Measurements from ENCODE around the gene CHIC2. TPM values are rescaled to one million over a fixed set of nuclear protein-coding genes. Genes with fewer than 3 reads are reported as not detected.
A peak's percentile ranks its signal among the peaks of the same experiment; 100 is the strongest.

The CHIC2 gene
- total and polyA plus RNA-seq, 8 donors, result 3.9 to 11.5 (median 7.0) TPM

DNA sequence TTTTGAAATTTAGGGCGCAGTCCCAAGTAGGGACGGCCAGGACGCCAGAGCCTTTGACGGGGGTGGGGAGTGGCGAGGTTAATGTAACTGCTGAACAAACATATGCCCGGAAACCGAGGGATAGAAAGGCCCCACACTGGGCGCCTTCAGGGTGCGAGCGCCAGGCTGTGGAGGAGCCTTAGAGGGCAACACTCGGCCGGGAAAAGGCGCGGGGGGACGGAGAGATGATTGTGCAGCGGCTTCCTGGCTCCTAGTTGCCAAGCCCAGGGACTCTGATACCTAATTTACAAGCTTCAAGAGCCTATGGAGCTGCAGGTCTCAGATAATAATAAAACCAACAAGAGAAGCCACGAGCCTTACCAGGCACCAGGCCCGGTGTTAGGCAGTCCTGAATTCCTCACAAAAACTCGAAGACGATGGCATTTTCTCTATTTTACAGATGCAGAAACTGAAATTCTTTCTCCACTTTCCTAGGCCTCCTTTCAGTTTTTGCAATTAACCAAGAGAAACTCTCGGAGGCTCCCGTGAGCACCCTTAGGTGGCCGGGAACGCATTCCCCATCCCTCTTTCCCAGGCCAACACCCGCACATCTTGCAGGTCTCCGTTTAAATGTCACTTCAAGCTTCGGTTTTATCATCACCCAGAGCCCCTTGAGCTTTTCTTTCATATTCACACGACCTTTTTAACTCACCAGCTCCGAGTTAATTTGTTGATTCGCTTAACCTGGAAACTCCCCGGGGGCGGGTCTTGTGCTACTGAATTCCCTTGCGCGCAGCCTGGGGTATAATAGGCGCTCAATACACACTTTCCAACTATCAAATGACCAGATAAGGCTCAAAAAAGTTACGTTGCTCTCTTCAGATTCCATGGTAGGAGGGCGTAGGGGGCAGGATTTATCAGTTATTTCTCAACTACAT, 29.2 kb upstream of the CHIC2 start:
- intact Hi-C loops (cut with DNase I), result no loop called here
- H3K4me1 ChIP-seq, result peaks cover 0 to 7% (median 4%) of the 10 kb centered on the region in 3 donors
- no peak overlapping the region for H3K27ac ChIP-seq
- no peaks in the 10 kb centered on the region for H3K9me3 ChIP-seq
- peaks cover 0 to 52% (median 5%) of the 10 kb centered on the region in 4 donors for H3K27me3 ChIP-seq
- no peak for TF ChIP-seq CTCF (IDR thresholded peaks at IDR 0.05)
- WGBS, 2 donors, result 21 to 27% methylated on average over 37 of the region's 37 CpGs
- H3K4me3 ChIP-seq, result no peak overlapping the region
- ATAC-seq, result no peak
- no peak for FAIRE-seq
- no peak for DNase-seq
- no peaks in the 10 kb centered on the region for H3K36me3 ChIP-seq

GRCh38 chr4:54092405-54093323, 28.3 kb upstream of the CHIC2 start:
- Histone ChIP-seq H3K27ac (no peak overlapping the region), H3K4me1 (peaks cover 0 to 7% (median 4%) of the 10 kb centered on the region in 3 donors), H3K4me3 (peak overlapping the region; percentile 13 to 54 (median 33)), H3K36me3 (no peaks in the 10 kb centered on the region), H3K27me3 (peaks cover 0 to 49% (median 2%) of the 10 kb centered on the region in 4 donors), H3K9me3 (no peaks in the 10 kb centered on the region)
- intact Hi-C loops (cut with DNase I), result no loop called here
- FAIRE-seq, result no peak
- TF ChIP-seq CTCF (IDR thresholded peaks at IDR 0.05), result no peak
- 16 to 18% methylated on average over 13 of the region's 13 CpGs for WGBS, 2 donors
- ATAC-seq, result no peak
- no peak for DNase-seq

DNA sequence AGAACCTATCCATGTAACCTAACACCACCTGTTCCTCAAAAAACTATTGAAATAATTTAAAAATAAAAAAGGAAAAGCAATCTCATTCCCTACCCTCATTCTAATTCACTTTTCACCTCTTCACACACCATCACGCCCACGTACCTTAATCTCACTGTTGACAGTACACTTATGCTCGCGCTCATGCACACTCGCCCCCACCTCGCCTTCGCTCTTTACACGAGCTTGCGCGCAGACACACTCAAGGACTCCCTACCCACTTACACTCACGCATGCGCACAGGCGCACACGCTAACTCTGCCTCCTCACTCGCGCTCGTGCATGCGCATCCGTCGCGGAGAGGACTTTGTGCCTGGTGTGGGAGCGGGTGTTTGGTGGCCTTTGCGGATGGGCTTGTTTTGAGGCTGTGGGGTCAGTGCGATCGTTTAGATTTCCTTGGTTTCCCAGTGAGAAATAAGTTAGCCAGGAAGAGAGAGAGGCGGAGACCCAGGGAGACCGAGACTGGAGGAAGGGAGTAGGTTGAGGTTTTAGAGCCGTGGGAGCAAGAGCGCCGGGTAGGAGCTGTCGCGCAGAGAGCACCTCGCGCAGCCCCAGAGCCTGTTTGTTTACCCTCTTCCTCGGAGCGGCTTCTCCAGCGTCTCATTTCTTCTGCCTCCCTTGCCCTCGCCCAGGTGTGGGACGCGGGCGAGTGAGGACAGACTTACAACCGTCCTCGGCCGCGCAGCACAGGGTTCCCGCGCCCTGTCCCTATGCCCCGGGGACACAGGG, 27.4 kb upstream of the CHIC2 start:
- Histone ChIP-seq H3K9me3 (no peaks in the 10 kb centered on the region), H3K4me1 (peaks cover 0 to 7% (median 4%) of the 10 kb centered on the region in 3 donors), H3K27ac (no peak overlapping the region), H3K27me3 (peaks cover 0 to 43% (median 2%) of the 10 kb centered on the region in 4 donors), H3K4me3 (peak overlapping the region; percentile 13 to 54 (median 33)), H3K36me3 (no peaks in the 10 kb centered on the region)
- peak; percentile 50 to 89 (median 66) for DNase-seq
- no peak for FAIRE-seq
- WGBS, 2 donors, result 1% methylated on average over 41 to 48 of the region's 48 CpGs
- TF ChIP-seq CTCF (IDR thresholded peaks at IDR 0.05), result no peak
- peak; percentile 75 to 88 (median 86) for ATAC-seq
- intact Hi-C loops (cut with DNase I), result no loop called here

DNA sequence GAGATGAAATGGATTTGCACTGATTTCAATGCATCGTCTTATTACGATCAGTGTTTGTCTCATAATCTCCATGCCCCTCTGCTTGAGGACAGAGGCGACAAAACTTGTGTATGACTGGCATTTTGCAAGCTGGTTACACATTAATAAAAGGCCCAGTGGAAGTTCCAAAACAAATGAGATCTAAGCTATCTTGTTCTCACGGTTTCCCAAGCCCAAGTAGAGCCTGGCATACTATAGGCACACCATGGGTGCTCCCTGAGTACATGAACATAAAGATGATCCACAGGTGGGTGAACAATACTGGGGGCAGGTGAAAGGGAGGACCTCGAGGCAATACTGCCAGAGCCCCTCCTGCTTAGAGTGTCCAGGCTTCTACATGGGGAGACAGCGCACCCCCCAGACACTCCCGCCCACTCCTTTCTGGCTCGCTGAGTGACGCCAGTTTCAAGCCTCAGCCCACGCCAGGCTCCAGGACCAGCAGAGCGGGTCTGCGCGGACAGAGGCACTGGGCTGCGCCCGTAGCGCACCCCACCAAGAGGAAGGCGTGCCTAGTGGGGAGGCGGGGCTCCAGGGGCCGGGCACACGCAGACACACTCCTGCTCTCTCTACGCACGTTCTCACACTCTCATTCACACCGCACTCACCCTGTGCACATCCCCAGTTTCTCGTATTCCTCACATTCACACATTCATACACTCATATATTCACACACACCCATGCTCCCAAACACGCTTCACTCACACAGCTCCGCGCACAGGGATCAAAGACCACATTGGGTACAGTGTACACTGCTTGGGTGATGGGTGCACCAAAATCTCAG, 26.6 kb upstream of the CHIC2 start:
- Histone ChIP-seq H3K27ac (peak overlapping the region in 1 of 4 donors; percentile 61), H3K9me3 (no peaks in the 10 kb centered on the region), H3K36me3 (no peaks in the 10 kb centered on the region), H3K27me3 (peaks cover 0 to 35% (median 2%) of the 10 kb centered on the region in 4 donors), H3K4me3 (peak overlapping the region in 3 of 4 donors; percentile 31 to 54 (median 35)), H3K4me1 (peaks cover 0 to 7% (median 4%) of the 10 kb centered on the region in 3 donors)
- peak; percentile 75 to 85 (median 84) for ATAC-seq
- intact Hi-C loops (cut with DNase I), result no loop called here
- WGBS, 2 donors, result 4 to 5% methylated on average over 27 of the region's 27 CpGs
- peak; percentile 25 to 75 (median 55) for DNase-seq
- no peak for TF ChIP-seq CTCF (IDR thresholded peaks at IDR 0.05)
- FAIRE-seq, result no peak

Measured in pancreas (tissue), 10 donors.